GM18520 (cell line): ENCODE results near the gene CTTNBP2NL.
"Not testable (repeated sequence)": the region's sequence is repeated elsewhere in the genome, so short reads cannot be mapped to it uniquely, and the experiment has no call there.

Source experiments
- ATAC-seq: cut with Tn5 transposase; IDR thresholded peaks from one replicate; pipeline ENCODE4 v1.9.1; 2021; ENCODE audit not compliant: unreplicated experiment

The CTTNBP2NL gene

DNA sequence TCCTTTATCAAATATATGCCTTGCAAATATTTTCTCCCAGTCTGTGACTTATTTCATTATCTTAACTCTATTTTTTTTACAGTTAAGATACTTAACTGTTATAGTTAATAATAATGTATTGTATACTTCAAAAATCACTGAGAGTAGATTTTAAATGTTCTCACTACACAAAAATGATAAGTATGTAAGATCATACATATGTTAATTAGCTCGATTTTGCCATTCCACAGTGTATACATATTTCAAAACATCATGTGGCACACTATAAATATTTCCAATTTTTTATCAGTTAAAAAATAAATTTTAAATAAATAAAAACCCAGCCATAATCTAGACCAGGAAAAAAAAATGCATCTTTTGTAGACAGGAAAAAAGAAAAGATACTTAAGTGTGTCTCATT lies 27.2 kb downstream of the CTTNBP2NL start:
- no peak for ATAC-seq

DNA sequence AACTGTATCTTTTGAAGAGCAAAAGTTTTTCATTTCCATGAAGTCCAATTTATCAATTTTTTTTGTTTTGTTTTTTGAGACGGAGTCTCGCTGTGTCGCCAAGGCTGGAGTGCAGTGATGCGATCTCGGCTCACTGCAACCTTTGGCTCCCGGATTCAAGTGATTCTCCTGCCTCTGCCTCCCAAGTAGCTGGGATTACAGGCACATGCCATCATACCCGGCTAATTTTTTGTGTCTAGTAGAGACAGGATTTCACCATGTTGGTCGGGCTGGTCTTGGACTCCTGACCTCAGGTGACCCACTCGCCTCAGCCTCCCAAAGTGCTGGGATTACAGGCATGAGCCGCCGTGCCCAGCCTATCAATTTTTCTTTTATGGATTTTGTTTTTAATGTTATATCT lies 27.7 kb downstream of the CTTNBP2NL start:
- not testable (repeated sequence) for ATAC-seq

DNA sequence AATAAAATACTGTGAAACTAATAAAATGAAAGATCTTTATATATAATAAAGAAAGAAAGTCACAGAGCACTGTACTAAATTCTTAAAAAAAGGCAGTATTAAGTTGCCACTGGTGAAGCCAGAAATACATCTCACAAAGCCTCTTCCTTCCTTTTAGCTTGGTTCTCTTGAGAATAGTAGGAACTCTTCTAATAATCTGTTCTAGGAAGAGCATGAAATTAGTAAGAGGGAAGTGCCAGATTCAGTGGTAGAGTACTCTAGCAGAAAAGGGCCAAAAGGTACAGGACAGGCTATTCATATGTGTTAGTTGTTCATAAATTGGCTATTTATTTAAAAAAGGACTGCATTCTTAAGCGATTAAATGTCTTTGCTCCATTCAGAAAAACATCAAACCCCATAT lies 33.7 kb downstream of the CTTNBP2NL start:
- ATAC-seq, result no peak

DNA sequence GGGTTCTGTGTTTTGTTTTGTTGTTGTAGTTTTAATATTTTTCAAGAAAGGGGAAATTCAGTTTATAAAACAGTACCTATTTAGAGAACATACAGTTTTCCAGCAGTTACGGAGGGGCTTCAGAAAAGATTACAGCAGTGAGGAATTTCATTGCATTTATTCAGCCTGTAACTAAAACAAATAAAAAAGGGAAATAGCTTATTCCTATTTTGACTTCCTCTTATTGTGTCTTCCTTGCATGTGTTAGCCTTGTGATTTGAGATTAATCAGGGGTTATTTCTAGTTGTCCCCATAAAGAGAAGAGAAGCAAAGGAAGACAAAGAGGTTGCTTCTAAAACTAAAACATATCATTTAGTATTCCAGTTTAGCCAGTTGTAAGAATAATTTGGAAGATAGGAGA lies 35.0 kb downstream of the CTTNBP2NL start:
- no peak for ATAC-seq

DNA sequence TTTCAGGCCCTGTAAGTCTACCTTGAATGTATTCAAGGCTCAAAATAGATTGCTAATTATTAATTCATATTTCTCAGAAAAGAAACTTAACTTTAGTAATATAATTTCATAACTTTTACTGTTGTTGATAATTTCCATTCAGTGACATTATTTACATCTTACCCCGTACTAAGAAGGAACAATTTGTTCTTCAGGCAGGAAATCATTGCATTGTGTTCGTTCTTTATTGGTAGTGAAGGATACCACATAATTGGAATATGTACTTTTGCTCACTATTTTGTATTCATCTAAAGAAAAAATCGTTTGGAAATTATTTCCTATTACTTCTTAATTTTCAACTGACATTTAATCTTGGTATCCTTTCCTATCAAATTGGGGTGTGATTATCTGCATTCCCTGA lies 39.4 kb downstream of the CTTNBP2NL start:
- no peak for ATAC-seq

DNA sequence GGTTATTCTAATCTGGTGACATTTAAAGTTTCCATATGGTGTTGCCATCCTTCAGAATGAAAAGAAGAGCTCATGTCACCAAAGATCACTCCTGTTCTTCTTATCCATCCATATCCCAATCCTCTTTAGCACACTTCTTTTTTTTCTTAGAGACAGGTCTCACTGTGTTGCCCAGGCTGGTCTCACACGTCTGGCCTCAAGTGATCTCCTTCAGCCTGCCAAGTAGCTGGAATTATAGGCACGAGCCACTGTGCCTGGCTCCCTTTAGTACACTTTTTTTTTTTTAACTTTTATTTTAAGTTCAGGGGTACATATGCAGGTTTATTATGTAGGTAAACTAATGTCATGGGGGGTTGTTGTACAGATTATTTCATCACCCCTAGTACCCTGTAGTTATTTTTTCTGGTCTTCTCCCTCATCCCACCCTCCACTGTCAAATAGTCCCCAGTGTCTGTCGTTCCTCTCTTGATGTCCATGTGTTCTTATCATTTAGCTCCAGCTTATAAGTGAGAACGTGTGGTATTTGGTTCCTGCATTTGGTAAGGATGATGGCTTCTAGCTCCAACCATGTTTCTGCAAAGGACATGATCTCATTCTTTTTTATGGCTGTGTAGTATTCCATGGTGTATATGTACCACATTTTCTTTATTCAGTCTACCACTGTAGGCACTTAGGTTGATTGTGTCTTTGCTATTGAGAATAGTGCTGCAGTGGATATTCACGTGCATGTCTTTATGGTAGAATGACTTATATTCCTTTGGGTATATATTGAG lies 40.6 kb downstream of the CTTNBP2NL start:
- ATAC-seq, result no peak

DNA sequence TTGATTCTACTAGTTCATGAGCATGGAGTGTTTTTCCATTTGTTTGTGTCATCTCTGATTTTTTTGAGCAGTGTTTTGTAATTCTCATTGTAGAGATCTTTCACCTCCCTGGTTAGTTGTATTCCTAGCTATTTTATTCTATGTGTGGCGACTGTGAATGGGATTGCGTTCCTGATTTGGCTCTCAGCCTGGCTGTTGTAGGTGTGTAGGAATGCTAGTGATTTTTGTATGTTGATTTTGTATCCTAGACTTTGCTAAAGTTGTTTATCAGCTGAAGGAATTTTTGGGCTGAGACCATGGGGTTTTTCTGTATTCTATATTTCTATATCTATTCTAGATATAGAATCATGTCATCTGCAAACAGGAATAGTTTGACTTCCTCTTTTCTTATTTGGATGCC lies 42.1 kb downstream of the CTTNBP2NL start:
- not testable (repeated sequence) for ATAC-seq

DNA sequence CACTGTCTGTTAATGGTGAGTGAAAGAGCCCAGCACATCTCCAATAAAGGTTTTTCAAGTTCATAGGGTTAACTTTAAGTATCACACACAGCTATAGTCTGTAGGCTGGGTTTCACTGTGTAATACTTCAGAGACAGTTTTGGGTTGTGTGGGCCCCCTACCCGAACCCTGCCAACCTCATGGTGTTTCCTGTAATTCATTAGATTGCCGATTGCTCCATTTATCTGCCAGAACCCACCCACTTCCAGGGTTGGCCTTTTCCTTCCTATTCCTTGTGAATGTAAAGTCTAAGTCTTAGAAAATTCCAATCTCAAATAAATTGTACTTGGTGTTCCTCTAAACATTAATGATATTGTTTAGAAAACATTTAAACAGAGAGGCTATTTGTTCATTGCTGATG lies 43.6 kb downstream of the CTTNBP2NL start:
- ATAC-seq, result no peak

DNA sequence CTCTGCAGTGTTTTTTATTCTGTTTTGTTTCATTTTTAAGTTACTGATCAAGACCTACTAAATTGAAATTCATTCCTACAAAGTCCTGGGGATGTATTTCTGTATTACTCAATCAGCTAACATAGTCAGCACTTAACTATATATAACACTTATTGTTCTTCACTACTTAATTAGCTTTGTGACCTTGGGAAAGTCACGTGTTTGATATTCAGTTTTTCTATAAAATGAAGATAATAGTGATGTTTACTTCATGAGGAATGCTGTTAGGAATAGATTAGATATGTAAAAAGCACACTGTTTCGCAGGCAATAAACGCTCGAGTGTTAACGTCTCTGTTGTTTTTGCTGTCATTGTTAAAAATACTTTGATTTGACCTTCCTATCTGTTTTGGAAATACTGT lies 44.6 kb downstream of the CTTNBP2NL start:
- no peak for ATAC-seq

DNA sequence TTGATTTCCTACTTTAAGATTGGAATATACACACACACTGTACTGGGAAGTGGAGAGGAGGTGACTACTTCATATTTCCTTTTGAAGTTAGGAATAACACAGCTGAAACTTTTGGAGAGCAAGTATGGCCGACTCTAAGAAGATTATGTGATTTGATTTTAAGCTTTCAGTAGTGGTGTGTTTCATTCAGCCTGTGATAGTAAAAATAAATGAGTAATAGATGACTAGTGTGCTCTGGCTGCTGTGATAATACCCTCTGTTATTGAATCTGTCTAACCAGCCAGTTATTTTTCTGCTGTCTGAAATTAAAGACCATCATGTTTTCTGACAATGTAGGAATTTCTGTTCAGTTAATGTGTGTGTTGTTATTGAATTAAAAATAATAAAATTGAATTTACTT lies 48.3 kb downstream of the CTTNBP2NL start:
- ATAC-seq, result no peak

DNA sequence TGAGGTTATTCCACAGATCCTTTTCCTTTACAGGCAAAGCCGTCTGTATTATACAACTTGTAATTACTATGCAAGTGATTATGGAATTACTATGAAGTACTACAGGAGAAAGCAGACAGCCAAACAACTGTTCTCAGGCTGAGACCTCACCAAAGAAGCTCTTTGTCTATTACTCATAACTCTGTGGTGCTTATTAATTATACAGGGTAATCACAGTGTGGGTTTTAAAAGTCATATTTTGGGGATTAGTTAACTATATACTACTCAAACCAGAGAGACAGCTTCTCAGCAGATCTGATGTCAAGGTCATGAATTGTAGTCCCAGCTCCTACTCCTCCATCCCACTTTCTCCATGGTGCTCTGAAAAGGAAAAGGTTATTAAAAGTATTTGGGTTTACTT lies 49.6 kb downstream of the CTTNBP2NL start:
- ATAC-seq, result no peak

DNA sequence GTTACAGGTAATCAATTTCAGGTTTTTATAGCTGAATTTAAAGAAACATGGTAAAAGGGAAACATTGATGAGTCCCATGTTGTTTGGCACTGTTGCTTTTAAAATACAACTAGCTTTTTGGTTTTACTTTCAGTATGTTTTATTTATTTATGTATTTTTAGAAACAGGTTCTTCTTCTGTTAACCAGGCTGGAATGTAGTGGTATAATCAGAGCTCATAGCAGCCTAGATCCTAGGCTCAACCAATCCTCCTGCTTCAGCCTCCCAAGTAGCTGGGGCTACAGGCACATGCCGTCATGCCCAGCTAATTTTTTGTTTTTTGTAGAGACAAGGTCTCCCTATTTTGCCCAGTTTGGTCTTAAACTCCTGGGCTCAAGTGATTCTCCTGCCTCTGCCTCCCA lies 50.4 kb downstream of the CTTNBP2NL start:
- no peak for ATAC-seq

DNA sequence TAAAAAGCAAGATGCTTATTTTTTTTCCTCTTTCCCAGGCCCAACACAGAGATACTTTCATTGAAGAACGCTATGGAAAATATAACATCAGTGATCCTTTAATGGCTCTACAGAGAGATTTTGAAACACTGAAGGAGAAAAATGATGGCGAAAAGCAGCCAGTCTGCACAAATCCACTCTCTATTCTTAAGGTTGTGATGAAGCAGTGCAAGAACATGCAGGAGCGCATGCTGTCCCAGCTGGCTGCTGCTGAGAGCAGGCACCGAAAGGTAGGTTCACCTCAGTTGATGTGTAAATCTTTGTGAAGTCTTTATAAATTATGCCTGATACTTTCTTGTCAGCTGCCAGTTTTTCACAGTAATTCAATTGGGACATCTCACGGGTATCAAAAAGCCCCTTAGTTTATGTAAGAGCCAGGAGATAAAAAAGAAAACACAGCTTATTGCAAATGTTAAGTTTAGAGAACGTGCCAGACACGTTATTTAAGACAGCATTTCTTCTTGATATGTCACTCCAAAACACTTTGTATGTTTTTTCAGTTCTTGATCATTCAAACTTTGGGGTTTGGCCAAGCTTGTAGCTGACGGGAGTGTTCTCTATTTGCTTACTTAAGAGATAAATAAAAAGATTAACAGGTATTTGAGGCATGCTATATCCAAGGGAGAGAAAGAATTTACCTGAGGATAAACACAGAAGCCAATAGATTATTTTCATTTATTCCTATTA lies 53.1 kb downstream of the CTTNBP2NL start:
- ATAC-seq, result no peak

DNA sequence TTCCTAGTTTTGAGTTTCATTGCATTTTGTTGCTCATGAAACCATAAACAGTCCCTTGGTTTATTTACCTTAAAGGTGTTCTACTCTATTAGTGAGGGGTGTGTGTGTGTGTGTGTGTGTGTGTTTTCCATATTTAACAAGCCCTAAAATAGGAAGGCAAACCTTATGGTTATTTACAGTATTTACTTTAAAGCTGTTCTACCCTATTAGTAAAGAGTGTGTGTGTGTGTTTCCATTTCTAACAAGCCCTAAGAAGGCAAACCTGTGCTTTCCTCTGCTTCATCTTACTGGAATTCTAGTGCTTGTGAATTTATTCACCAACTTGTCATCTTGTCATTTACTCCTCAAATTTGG lies 53.6 kb downstream of the CTTNBP2NL start:
- ATAC-seq, result no peak

DNA sequence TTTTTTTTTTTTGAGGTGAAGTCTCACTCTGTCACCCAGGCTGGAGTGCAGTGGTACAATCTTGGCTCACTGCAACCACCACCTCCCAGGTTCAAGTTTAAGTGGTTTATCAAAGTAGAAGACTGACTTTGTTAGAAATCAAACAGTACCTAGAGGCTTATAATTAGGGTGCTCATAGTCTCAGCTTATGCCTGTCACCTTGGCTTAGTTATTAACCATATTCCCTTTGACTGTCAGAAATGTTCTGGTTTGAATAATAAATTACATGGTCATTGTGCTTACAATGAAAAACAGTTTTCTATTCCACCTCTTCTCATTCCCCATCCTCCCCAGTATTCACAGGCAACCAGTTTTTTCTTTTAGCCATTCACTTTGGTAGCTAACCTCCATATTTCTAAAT lies 54.8 kb downstream of the CTTNBP2NL start:
- no peak for ATAC-seq

DNA sequence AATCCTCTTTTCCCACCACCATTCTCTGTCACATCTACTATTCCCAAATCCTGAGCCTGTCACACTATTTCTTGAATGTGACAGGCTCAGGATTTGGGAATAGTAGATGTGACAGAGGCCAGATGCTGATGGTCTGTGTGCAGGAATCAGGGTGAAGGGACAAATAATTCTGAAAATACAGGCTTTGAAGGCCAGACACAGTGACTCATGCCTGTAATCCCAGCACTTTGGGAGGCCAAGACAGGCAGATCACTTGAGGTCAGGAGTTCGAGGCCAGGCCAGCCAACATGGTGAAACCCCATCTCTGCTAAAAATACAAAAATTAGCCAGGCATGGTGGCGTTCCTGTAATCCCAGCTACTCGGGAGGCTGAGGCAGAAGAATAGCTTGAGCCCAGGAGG lies 55.3 kb downstream of the CTTNBP2NL start:
- ATAC-seq, result not testable (repeated sequence)

DNA sequence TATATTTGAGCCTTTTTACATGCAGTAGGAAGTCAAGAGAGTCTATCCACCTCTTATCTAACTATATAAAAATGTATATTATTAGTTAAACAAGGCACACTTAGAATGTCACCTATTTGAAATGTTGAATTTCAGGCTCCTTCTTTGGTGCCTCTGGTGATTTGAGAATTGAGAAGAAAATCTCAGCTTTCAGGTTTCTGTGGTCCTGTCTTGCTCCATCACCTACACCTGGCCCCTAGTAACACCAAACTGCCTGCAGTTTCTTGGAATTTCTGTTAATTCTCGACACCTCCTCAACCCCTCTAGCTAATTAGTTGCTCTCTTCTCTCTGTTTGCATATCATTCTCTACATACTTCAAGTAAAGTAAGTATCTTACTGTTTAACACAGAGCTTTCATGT lies 57.9 kb downstream of the CTTNBP2NL start:
- ATAC-seq, result no peak

DNA sequence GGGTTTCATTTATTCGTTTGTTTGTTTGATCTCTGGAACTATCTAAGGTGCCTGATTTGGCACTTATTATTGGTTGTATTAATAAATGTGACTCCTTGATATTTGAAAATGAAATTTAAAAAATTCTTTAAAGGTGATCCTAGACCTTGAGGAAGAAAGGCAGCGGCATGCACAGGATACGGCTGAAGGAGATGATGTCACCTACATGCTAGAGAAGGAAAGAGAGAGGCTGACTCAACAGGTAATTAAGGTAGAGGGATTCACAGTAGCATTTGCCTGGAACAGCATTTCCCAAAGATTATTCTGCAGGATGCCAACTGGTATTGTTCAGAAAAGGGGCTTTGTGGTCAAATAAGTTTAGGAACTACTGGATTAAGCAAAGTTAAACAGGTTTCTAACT lies 58.3 kb downstream of the CTTNBP2NL start:
- no peak for ATAC-seq

DNA sequence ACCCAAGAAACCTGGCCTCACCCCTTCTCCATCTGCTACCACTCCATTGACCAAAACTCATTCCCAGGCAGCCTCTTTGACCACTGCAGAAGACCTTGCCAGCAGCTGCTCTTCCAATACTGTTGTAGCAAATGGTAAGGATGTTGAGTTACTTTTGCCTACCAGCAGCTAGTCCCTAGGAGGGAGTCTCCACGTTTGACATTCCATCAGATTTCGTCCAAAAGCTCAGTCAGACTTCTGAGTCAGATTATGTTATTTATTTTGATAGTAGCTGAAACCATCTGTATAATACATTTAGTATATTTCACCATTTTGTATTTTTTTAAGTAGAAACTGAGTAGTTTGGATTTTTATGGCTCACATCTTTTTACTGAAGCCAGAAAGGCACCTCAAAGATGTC lies 61.2 kb downstream of the CTTNBP2NL start:
- no peak for ATAC-seq

DNA sequence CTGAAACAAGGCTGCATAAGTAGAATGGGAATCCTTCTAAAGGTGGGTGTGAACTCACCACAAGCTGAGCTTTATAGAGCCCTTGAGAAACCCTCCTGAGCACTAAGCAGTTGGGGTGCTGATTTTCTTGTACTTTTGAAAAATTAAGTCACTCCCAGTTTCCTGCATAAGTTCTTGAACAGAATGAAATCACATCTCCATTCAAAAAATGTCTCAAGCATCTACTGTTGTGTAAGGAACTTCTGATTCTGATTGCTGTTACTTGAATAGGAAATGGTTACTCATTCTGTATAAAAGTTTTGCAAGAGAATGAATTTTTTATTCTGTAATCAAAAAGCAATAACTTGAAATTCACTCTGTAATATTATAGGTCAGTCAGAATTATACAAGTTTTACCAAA lies 61.9 kb downstream of the CTTNBP2NL start:
- no peak for ATAC-seq

DNA sequence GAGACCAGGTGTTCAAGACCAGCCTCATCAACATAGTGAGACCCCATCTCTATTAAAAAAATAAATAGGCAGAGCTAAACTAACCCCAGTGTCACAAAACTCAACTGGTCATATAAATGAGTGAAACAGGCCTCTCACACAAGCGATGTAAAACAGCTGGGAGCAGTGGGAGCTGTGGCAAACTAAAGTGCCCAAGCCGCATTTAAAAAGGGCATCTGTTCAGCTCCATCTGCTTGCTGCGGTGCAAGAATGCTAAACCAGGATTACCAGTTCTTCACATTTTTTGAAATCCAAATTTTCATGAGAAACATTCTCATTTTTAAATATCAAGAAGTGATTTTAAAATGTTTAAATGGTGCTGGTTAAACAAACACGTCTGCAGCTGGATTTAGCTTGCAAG lies 62.7 kb downstream of the CTTNBP2NL start:
- no peak for ATAC-seq

DNA sequence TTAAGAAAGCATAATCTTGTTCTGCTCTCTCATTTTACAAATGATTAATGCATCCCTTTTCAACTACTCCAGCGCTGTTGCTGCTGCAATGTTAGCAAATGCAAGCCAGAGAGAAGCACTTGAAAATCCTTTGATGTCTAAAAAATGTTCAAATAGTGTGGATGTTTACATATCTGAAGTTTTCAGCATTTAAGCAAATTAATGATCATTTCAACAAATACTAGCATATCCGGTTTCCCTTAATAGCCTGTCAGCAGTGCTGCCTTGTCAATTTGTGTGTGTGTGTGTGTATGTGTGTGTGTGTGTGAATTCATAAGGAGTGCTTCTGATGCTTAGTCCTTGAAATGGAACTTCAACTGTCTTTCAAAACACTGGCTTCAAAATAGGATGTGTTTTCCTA lies 64.6 kb downstream of the CTTNBP2NL start:
- no peak for ATAC-seq
